A549 (cell line): Measurements from ENCODE around the gene MYT1.

Source experiments
- CBX8 ChIP-seq: fragments of 200-600 bp; sonication (generic); IDR thresholded peaks from 2 replicates; pipeline ENCODE4 v1.6.1; 2016
- CTCF ChIP-seq: fragments of >200 bp; sonication (Bioruptor Twin); formaldehyde crosslinking; IDR thresholded peaks from 3 replicates; pipeline ENCODE4 v1.5.1; 2016

- no peak for TF ChIP-seq CBX8
- TF ChIP-seq CTCF: no peak
Measured at GRCh38 chr20:64139199-64140060, 24.8 kb upstream of the MYT1 start.
